Neural cell (in vitro differentiated cells): ENCODE measurements around the gene BCL11B.

Experiments used
- CTCF ChIP-seq: fragments of 450-650 bp; IDR thresholded peaks from 2 replicates; pipeline ENCODE4 v1.5.1; 2014; ENCODE audit warnings: antibody characterized with exemption, mild to moderate bottlenecking, moderate library complexity; ENCODE audit not compliant: poor library complexity, severe bottlenecking
- EP300 ChIP-seq: fragments of 450-650 bp; conservative IDR thresholded peaks from 2 replicates; pipeline ENCODE4 v1.6.1; 2014; ENCODE audit warnings: antibody characterized with exemption, mild to moderate bottlenecking, moderate library complexity; ENCODE audit not compliant: poor library complexity, severe bottlenecking
- EZH2 ChIP-seq: fragments of 200-600, 300-800 bp; shearing (Covaris generic), sonication (generic); IDR thresholded peaks from 2 replicates; pipeline ENCODE4 v1.6.1; 2014; ENCODE audit warnings: antibody characterized with exemption, low read length, borderline replicate concordance, mild to moderate bottlenecking; ENCODE audit not compliant: insufficient read depth, poor library complexity, severe bottlenecking
- MXI1 ChIP-seq: fragments of 450-650 bp; conservative IDR thresholded peaks from 2 replicates; pipeline ENCODE4 v1.6.1; 2014; ENCODE audit warnings: antibody characterized with exemption, mild to moderate bottlenecking; ENCODE audit not compliant: poor library complexity, severe bottlenecking
- POLR2AphosphoS5 ChIP-seq: IDR thresholded peaks from 2 replicates; pipeline ENCODE4 v1.6.1; 2012
- RAD21 ChIP-seq: fragments of 450-650 bp; conservative IDR thresholded peaks from 2 replicates; pipeline ENCODE4 v1.6.1; 2014; ENCODE audit warnings: antibody characterized with exemption, mild to moderate bottlenecking, moderate library complexity
- REST ChIP-seq: IDR thresholded peaks from 2 replicates; pipeline ENCODE4 v1.6.1; 2012; ENCODE audit warnings: borderline replicate concordance
- SMC3 ChIP-seq: fragments of 450-650 bp; conservative IDR thresholded peaks from 2 replicates; pipeline ENCODE4 v1.6.1; 2014; ENCODE audit warnings: antibody characterized with exemption, mild to moderate bottlenecking, moderate library complexity; ENCODE audit not compliant: poor library complexity

GRCh38 chr14:99216191-99216590 lies 55.8 kb downstream of the BCL11B start:
- TF ChIP-seq EZH2 (no peak), EP300 (no peak), MXI1 (no peak), CTCF (no peak), POLR2AphosphoS5 (no peak), REST (no peak), SMC3 (no peak), RAD21 (no peak)
